Measurements from ENCODE around the gene CBX5.

GRCh38 chr12:54303640-54304039, 23.7 kb upstream of the CBX5 start:
- TF ChIP-seq EZH2 (IDR thresholded peaks at IDR 0.05) (no peak), EZH2phosphoT487 (IDR thresholded peaks at IDR 0.05) (no peak)

Measured in neural progenitor cell (in vitro differentiated cells).